GM23338 (cell line): ENCODE results near the gene UPK1B.

Experiments
- CREB1 ChIP-seq: fragments of 250-450 bp; sonication (Bioruptor Pico); IDR thresholded peaks from 2 replicates; pipeline ENCODE4 v1.5.0; 2020; ENCODE audit warnings: low read depth, mild to moderate bottlenecking, moderate library complexity
- EZH2phosphoT487 ChIP-seq: fragments of 200-600 bp; sonication (generic); IDR thresholded peaks from one replicate; pipeline ENCODE4 v1.8.1; 2018; ENCODE audit warnings: antibody characterized with exemption; ENCODE audit not compliant: unreplicated experiment
- POLR2AphosphoS5 ChIP-seq: IDR thresholded peaks from 2 replicates; pipeline ENCODE4 v1.6.1; 2016; ENCODE audit warnings: antibody characterized with exemption, low read depth
- TF ChIP-seq, protein P1 (sequence below), 2 experiments: fragments of 200-600 bp in 1 of 2; sonication (generic) in 1 of 2; conservative IDR thresholded peaks; 2 replicates each; pipeline versions ENCODE4 v1.5.1 to v1.6.1; 2016 to 2017; ENCODE audit warnings: antibody characterized with exemption in 2 of 2, low read depth in 2 of 2, mild to moderate bottlenecking in 2 of 2, moderate library complexity in 1 of 2
- TF ChIP-seq, protein P2 (sequence below): IDR thresholded peaks from one replicate; pipeline ENCODE4 v1.6.1; 2018; ENCODE audit warnings: antibody characterized with exemption; ENCODE audit not compliant: unreplicated experiment

DNA sequence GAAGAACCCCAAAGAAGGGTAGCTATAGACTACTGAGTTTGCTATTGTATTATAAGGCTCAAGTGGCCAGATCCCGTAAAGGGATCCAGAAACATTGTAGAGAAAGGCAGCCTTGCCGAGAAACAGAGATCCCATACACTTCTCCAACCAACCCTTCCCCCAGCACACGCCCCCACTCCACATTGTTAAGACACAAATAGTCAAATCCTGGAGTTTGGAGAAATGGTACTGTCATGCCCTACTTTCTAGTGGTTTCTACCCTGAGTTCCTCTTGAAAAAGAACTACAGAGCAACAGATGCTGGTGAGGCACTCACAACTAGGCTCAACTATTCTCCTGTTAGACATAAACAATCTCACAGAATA lies 34.1 kb downstream of the UPK1B start:
- TF ChIP-seq, protein P1, sequence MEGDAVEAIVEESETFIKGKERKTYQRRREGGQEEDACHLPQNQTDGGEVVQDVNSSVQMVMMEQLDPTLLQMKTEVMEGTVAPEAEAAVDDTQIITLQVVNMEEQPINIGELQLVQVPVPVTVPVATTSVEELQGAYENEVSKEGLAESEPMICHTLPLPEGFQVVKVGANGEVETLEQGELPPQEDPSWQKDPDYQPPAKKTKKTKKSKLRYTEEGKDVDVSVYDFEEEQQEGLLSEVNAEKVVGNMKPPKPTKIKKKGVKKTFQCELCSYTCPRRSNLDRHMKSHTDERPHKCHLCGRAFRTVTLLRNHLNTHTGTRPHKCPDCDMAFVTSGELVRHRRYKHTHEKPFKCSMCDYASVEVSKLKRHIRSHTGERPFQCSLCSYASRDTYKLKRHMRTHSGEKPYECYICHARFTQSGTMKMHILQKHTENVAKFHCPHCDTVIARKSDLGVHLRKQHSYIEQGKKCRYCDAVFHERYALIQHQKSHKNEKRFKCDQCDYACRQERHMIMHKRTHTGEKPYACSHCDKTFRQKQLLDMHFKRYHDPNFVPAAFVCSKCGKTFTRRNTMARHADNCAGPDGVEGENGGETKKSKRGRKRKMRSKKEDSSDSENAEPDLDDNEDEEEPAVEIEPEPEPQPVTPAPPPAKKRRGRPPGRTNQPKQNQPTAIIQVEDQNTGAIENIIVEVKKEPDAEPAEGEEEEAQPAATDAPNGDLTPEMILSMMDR (conservative IDR thresholded peaks at IDR 0.05; ENCODE audit: low read depth in 2 of 2), result no peak
- TF ChIP-seq CREB1 (CRISPR knock-in tag), result no peak
- no peak for TF ChIP-seq EZH2phosphoT487
- TF ChIP-seq POLR2AphosphoS5, result no peak
- TF ChIP-seq, protein P2, sequence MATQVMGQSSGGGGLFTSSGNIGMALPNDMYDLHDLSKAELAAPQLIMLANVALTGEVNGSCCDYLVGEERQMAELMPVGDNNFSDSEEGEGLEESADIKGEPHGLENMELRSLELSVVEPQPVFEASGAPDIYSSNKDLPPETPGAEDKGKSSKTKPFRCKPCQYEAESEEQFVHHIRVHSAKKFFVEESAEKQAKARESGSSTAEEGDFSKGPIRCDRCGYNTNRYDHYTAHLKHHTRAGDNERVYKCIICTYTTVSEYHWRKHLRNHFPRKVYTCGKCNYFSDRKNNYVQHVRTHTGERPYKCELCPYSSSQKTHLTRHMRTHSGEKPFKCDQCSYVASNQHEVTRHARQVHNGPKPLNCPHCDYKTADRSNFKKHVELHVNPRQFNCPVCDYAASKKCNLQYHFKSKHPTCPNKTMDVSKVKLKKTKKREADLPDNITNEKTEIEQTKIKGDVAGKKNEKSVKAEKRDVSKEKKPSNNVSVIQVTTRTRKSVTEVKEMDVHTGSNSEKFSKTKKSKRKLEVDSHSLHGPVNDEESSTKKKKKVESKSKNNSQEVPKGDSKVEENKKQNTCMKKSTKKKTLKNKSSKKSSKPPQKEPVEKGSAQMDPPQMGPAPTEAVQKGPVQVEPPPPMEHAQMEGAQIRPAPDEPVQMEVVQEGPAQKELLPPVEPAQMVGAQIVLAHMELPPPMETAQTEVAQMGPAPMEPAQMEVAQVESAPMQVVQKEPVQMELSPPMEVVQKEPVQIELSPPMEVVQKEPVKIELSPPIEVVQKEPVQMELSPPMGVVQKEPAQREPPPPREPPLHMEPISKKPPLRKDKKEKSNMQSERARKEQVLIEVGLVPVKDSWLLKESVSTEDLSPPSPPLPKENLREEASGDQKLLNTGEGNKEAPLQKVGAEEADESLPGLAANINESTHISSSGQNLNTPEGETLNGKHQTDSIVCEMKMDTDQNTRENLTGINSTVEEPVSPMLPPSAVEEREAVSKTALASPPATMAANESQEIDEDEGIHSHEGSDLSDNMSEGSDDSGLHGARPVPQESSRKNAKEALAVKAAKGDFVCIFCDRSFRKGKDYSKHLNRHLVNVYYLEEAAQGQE, result no peak
